ENCODE results near the gene NLRP7.

GRCh38 chr19:54921082-54921481 is 26.2 kb downstream of the NLRP7 start:
- TF ChIP-seq NFE2L2 (IDR thresholded peaks at IDR 0.05; ENCODE audit: low read depth, low read length) (no peak), SMC3 (IDR thresholded peaks at IDR 0.05; ENCODE audit: low read depth, low read length) (no peak), CTCF (conservative IDR thresholded peaks at IDR 0.05; ENCODE audit: low read depth, low read length) (no peak), CEBPB (IDR thresholded peaks at IDR 0.05; ENCODE audit: low read depth, low read length) (no peak)

Measured in IMR-90 (cell line).